DOHH2 (cell line): Measurements from ENCODE around the gene NPAS3.

Experiments used
- H3F3A ChIP-seq: fragments of 200-600 bp; sonication (generic), shearing (Covaris generic); 2 replicates; pipeline ENCODE4 v1.6.0; 2016; ENCODE audit warnings: antibody characterized with exemption, mild to moderate bottlenecking; ENCODE audit not compliant: control insufficient read depth, insufficient read depth
- H3K27ac ChIP-seq: fragments of 200-600 bp; sonication (generic); 2 replicates; pipeline ENCODE4 v1.5.1; 2014; ENCODE audit warnings: low read depth, mild to moderate bottlenecking, low read length, moderate library complexity
- H3K27me3 ChIP-seq: fragments of 200-600 bp; sonication (generic); 2 replicates; pipeline ENCODE4 v1.6.1; 2014; ENCODE audit warnings: mild to moderate bottlenecking, low read length, mixed read lengths; ENCODE audit not compliant: control insufficient read depth
- H3K36me3 ChIP-seq: fragments of 200-600 bp; sonication (generic); 2 replicates; pipeline ENCODE4 v1.6.1; 2014; ENCODE audit warnings: mild to moderate bottlenecking, low read length, moderate library complexity, mixed read lengths; ENCODE audit not compliant: control insufficient read depth
- H3K4me1 ChIP-seq: fragments of 200-600 bp; sonication (generic); 2 replicates; pipeline ENCODE4 v1.6.1; 2014; ENCODE audit warnings: mild to moderate bottlenecking, low read length, mixed read lengths; ENCODE audit not compliant: control insufficient read depth
- H3K4me2 ChIP-seq: fragments of 200-600 bp; sonication (generic); 2 replicates; pipeline ENCODE4 v1.6.0; 2014; ENCODE audit warnings: mild to moderate bottlenecking, low read length, moderate library complexity
- H3K4me3 ChIP-seq: fragments of 200-600 bp; sonication (generic); 2 replicates; pipeline ENCODE4 v1.5.1; 2014; ENCODE audit warnings: mild to moderate bottlenecking, low read length, mixed read lengths
- H3K79me2 ChIP-seq: fragments of 200-600 bp; sonication (generic); 2 replicates; pipeline ENCODE4 v1.6.1; 2014; ENCODE audit warnings: mild to moderate bottlenecking, low read length, mixed read lengths; ENCODE audit not compliant: control insufficient read depth
- H3K9me2 ChIP-seq: fragments of 200-600 bp; sonication (generic); replicated peaks from 2 replicates; pipeline ENCODE4 v1.6.1; 2014; ENCODE audit warnings: mild to moderate bottlenecking, low read length, mixed read lengths; ENCODE audit not compliant: control insufficient read depth
- H3K9me3 ChIP-seq: fragments of 200-600 bp; sonication (generic); 2 replicates; pipeline ENCODE4 v1.6.1; 2014; ENCODE audit warnings: antibody characterized with exemption, low read length, mixed read lengths; ENCODE audit not compliant: control insufficient read depth, insufficient read depth
- H4K20me1 ChIP-seq: fragments of 200-600 bp; sonication (generic); 2 replicates; pipeline ENCODE4 v1.6.0; 2014; ENCODE audit warnings: low read depth, mild to moderate bottlenecking, antibody characterized with exemption, low read length, moderate library complexity; ENCODE audit not compliant: control insufficient read depth, insufficient read depth
- CTCF ChIP-seq: fragments of 200-600 bp; sonication (generic); IDR thresholded peaks from one replicate; pipeline ENCODE4 v1.5.1; 2014; ENCODE audit warnings: antibody characterized with exemption, mild to moderate bottlenecking, low read depth, low read length; ENCODE audit not compliant: poor library complexity, severe bottlenecking
- EZH2phosphoT487 ChIP-seq: fragments of 200-600 bp; sonication (generic); IDR thresholded peaks from 2 replicates; pipeline ENCODE4 v1.6.1; 2017; ENCODE audit warnings: borderline replicate concordance, mild to moderate bottlenecking, antibody characterized with exemption, low read length, moderate library complexity, mixed read lengths

Gene NPAS3

GRCh38 chr14:33307691-33308251 is 369.1 kb downstream of the NPAS3 start:
- Histone ChIP-seq H3K4me2 (no peak overlapping the region), H3K27me3 (no peaks in the 10 kb centered on the region), H3K9me2 (no peaks in the 10 kb centered on the region), H4K20me1 (no peaks in the 10 kb centered on the region), H3K4me3 (no peak overlapping the region), H3K27ac (no peak overlapping the region), H3K79me2 (no peaks in the 10 kb centered on the region), H3K36me3 (no peaks in the 10 kb centered on the region), H3F3A (no peaks in the 10 kb centered on the region), H3K9me3 (no peaks in the 10 kb centered on the region), H3K4me1 (no peaks in the 10 kb centered on the region)
- TF ChIP-seq CTCF (no peak), EZH2phosphoT487 (no peak)

GRCh38 chr14:33309106-33309505 is 370.4 kb downstream of the NPAS3 start:
- H3K27me3 ChIP-seq = no peaks in the 10 kb centered on the region
- no peaks in the 10 kb centered on the region for H3K9me2 ChIP-seq
- no peaks in the 10 kb centered on the region for H3K79me2 ChIP-seq
- no peak overlapping the region for H3K27ac ChIP-seq
- H3K4me1 ChIP-seq = no peaks in the 10 kb centered on the region
- no peaks in the 10 kb centered on the region for H3F3A ChIP-seq
- H3K4me3 ChIP-seq = no peak overlapping the region
- no peaks in the 10 kb centered on the region for H4K20me1 ChIP-seq
- H3K4me2 ChIP-seq = no peak overlapping the region
- no peak for TF ChIP-seq CTCF
- no peak for TF ChIP-seq EZH2phosphoT487
- H3K9me3 ChIP-seq = no peaks in the 10 kb centered on the region
- no peaks in the 10 kb centered on the region for H3K36me3 ChIP-seq

GRCh38 chr14:33315217-33315616 is 376.5 kb downstream of the NPAS3 start:
- Histone ChIP-seq H3K27me3 (no peaks in the 10 kb centered on the region), H3F3A (no peaks in the 10 kb centered on the region), H4K20me1 (no peaks in the 10 kb centered on the region), H3K4me3 (no peak overlapping the region), H3K36me3 (no peaks in the 10 kb centered on the region), H3K4me1 (no peaks in the 10 kb centered on the region), H3K27ac (no peak overlapping the region), H3K79me2 (no peaks in the 10 kb centered on the region), H3K4me2 (no peak overlapping the region), H3K9me3 (no peaks in the 10 kb centered on the region), H3K9me2 (no peaks in the 10 kb centered on the region)
- TF ChIP-seq EZH2phosphoT487 (no peak), CTCF (no peak)

- H3K9me2 ChIP-seq = no peaks in the 10 kb centered on the region
These were observed 377.0 kb downstream of the NPAS3 start for GRCh38 chr14:33315721-33316120.

More at GRCh38 chr14:33315721-33316120, 377.0 kb downstream of the NPAS3 start:
- Histone ChIP-seq H3K27me3 (no peaks in the 10 kb centered on the region), H3K36me3 (no peaks in the 10 kb centered on the region), H3K9me3 (no peaks in the 10 kb centered on the region), H3F3A (no peaks in the 10 kb centered on the region), H4K20me1 (no peaks in the 10 kb centered on the region), H3K4me3 (no peak overlapping the region), H3K4me1 (no peaks in the 10 kb centered on the region), H3K79me2 (no peaks in the 10 kb centered on the region), H3K4me2 (no peak overlapping the region), H3K27ac (no peak overlapping the region)
- TF ChIP-seq CTCF (no peak), EZH2phosphoT487 (no peak)
